ENCODE results near the gene MICAL3. TPM values are rescaled to one million over a fixed set of nuclear protein-coding genes. Genes with fewer than 3 reads are reported as not detected.

The MICAL3 gene
- total and polyA plus RNA-seq, 9 of the 15 experiments (the other 6 are each of a cell fraction or from before 2014, with no cell fraction given) = 0.53 to 32.1 (median 12.3) TPM

DNA sequence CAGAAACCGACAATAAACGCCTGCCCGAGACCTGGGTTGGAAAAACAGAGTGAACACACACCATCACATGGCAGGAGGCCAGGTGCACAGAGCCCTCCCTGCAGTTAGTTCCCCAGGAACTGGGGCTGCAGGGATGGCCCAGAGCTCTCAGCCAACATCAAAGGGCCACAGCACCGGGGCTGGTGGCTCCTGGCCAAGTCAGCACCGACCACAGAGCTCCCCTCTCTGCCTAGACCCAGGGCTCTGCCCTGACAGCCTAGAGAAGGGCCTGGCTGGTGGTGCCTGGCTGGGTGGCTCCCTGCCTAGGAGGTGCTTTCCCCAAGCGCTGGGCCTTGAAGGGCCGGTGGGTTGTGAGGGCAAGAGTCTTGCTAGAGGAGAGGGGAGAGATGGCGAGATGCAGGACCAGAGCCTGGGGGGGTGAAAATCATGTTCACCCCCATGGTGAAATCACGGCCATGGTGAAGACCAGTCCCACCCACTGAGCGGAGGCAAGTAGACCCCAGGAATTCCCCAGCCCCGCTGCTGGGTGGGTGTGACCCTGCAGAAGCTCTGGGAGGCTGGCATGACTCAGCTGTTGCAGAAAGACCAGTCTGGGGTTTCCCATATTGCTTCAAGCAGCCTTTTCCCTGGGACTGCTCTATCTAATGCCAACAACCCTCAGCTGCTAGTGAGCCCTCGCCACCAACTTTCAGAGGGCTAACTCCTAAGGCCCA is 242.9 kb downstream of the MICAL3 start (continued):
- TF ChIP-seq, protein P1, sequence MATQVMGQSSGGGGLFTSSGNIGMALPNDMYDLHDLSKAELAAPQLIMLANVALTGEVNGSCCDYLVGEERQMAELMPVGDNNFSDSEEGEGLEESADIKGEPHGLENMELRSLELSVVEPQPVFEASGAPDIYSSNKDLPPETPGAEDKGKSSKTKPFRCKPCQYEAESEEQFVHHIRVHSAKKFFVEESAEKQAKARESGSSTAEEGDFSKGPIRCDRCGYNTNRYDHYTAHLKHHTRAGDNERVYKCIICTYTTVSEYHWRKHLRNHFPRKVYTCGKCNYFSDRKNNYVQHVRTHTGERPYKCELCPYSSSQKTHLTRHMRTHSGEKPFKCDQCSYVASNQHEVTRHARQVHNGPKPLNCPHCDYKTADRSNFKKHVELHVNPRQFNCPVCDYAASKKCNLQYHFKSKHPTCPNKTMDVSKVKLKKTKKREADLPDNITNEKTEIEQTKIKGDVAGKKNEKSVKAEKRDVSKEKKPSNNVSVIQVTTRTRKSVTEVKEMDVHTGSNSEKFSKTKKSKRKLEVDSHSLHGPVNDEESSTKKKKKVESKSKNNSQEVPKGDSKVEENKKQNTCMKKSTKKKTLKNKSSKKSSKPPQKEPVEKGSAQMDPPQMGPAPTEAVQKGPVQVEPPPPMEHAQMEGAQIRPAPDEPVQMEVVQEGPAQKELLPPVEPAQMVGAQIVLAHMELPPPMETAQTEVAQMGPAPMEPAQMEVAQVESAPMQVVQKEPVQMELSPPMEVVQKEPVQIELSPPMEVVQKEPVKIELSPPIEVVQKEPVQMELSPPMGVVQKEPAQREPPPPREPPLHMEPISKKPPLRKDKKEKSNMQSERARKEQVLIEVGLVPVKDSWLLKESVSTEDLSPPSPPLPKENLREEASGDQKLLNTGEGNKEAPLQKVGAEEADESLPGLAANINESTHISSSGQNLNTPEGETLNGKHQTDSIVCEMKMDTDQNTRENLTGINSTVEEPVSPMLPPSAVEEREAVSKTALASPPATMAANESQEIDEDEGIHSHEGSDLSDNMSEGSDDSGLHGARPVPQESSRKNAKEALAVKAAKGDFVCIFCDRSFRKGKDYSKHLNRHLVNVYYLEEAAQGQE (IDR thresholded peaks at IDR 0.05; ENCODE audit: borderline replicate concordance) = no peak
- TF ChIP-seq, protein P1 (CRISPR knock-in tag; IDR thresholded peaks at IDR 0.05; ENCODE audit: low read depth) = no peak
- TF ChIP-seq MCM5 (IDR thresholded peaks at IDR 0.05; ENCODE audit: low read depth) (no peak), ZNF444 (CRISPR knock-in tag; IDR thresholded peaks at IDR 0.05) (no peak), MAFF (IDR thresholded peaks at IDR 0.05; ENCODE audit: low read length) (0 out of 2 replicates have a peak, but pooled peaks have one; percentile 22), MAFK (IDR thresholded peaks at IDR 0.05; ENCODE audit: low read length) (peak; percentile 37; the same call in 1 of the 2 replicates), MTA1 (IDR thresholded peaks at IDR 0.05; ENCODE audit: borderline replicate concordance) (no peak), C11orf30 (IDR thresholded peaks at IDR 0.05; ENCODE audit: low read depth) (peak; percentile 68; the same call in 1 of the 2 replicates)

Data from K562 (cell line).